ENCODE measurements around the gene MTG2. TPM values are rescaled to one million over a fixed set of nuclear protein-coding genes. Genes with fewer than 3 reads are reported as not detected.

MTG2 gene
- total and polyA plus RNA-seq, 4 donors: 18.3 to 35.5 (median 28.5) TPM

DNA sequence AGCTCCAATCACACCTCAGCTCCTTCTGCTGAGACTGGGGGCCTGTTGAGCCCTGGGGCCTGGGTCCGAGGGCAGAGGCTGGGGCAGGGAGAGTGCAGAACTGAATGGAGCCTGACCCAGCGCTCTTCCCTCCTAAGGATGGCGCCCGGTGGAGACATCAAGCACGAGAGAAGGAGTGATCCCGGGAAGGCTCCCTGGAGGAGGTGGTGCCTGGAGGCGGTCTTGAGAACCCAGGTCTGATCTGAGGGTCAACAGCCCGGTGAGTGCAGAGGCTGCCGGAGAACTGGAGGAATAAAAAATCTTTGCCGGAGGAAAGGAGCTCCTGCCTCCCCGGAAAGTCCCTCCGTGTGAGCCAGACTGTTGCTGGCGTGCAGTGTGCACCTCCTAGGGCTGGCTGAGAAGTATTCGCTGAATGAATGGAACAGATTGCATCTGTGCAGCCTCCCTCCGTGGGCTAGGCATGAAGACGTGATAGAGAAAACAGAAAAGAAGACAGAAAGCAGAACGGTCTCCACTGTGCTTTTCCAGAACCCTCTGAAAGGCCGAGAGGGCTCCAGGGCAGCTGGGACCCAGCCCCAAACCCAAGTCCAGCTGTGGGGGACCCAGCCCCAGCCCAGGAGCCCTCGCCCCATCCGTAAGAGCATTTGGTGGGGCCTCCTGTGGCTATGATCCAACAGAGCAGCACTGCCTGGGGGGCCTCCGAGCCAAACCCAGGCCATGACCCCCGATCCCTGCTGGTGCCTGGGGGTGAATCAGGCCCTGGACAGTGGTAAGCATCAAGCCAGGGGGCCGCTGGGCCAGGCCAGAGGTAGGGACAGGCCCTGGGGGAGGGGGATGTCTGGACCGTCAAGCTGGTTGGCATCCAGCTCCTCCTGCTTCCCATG, 44.1 kb downstream of the MTG2 start:
- TF ChIP-seq, protein P1, sequence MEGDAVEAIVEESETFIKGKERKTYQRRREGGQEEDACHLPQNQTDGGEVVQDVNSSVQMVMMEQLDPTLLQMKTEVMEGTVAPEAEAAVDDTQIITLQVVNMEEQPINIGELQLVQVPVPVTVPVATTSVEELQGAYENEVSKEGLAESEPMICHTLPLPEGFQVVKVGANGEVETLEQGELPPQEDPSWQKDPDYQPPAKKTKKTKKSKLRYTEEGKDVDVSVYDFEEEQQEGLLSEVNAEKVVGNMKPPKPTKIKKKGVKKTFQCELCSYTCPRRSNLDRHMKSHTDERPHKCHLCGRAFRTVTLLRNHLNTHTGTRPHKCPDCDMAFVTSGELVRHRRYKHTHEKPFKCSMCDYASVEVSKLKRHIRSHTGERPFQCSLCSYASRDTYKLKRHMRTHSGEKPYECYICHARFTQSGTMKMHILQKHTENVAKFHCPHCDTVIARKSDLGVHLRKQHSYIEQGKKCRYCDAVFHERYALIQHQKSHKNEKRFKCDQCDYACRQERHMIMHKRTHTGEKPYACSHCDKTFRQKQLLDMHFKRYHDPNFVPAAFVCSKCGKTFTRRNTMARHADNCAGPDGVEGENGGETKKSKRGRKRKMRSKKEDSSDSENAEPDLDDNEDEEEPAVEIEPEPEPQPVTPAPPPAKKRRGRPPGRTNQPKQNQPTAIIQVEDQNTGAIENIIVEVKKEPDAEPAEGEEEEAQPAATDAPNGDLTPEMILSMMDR (IDR thresholded peaks at IDR 0.05; ENCODE audit: control extremely low read depth, extremely low read depth): no peak

DNA sequence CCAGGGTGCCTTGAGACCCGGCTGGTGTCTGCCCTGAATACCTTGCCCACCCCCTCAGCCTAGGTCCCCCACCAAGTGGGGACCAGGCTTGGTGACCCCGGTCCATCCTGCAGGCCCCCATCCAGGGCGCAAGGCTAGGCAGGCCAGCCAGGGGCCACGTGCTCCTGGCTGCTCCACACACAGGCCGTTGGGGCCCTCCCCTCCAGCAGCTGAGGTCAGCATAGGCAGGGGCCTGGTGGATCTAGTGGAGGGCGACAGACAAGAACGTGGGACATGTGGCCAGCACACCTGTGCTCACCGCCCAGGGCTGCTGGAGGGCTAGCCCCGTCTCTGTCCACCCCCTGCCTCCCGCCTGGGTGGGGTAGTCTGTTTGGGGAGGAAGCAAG, 44.8 kb downstream of the MTG2 start:
- no peak overlapping the region for H3K27ac ChIP-seq (ENCODE audit: low read depth in 1 of 2, low read length in 1 of 2)
- H3K9me3 ChIP-seq (ENCODE audit: control insufficient read depth in 4 of 4, insufficient read depth in 3 of 4, low read length in 3 of 4): peaks cover 0 to 3% (median 0%) of the 10 kb centered on the region in 4 donors
- H3K36me3 ChIP-seq (ENCODE audit: control insufficient read depth in 4 of 4, insufficient read depth in 4 of 4, low read length in 4 of 4): no peaks in the 10 kb centered on the region
- 48 to 52% methylated on average over 6 to 10 of the region's 10 CpGs for WGBS, 2 donors
- H3K9ac ChIP-seq (ENCODE audit: insufficient read depth in 1 of 2, low read length in 2 of 2): no peak overlapping the region
- H3K27me3 ChIP-seq (ENCODE audit: control insufficient read depth in 3 of 3, insufficient read depth in 3 of 3, low read length in 2 of 3): peaks cover 4 to 26% (median 5%) of the 10 kb centered on the region in 3 donors
- H3K4me1 ChIP-seq (ENCODE audit: control insufficient read depth in 5 of 5, insufficient read depth in 5 of 5, low read length in 5 of 5): peaks cover 0 to 2% (median 0%) of the 10 kb centered on the region in 5 donors
- no peak overlapping the region for H3K4me3 ChIP-seq
- DNase-seq (no peak), ATAC-seq (ENCODE audit: insufficient read depth, low FRiP score) (no peak)
- TF ChIP-seq, protein P1 (IDR thresholded peaks at IDR 0.05; ENCODE audit: control extremely low read depth, extremely low read depth): no peak

More for the DNA sequence above, 44.1 kb downstream of the MTG2 start:
- no peak for ATAC-seq (ENCODE audit: insufficient read depth, low FRiP score)
- DNase-seq: no peak
- Histone ChIP-seq H3K36me3 (ENCODE audit: control insufficient read depth in 4 of 4, insufficient read depth in 4 of 4, low read length in 4 of 4) (no peaks in the 10 kb centered on the region), H3K4me1 (ENCODE audit: control insufficient read depth in 5 of 5, insufficient read depth in 5 of 5, low read length in 5 of 5) (peaks cover 0 to 2% (median 0%) of the 10 kb centered on the region in 5 donors), H3K9me3 (ENCODE audit: control insufficient read depth in 4 of 4, insufficient read depth in 3 of 4, low read length in 3 of 4) (peaks cover 0 to 3% (median 0%) of the 10 kb centered on the region in 4 donors), H3K4me3 (no peak overlapping the region), H3K27me3 (ENCODE audit: control insufficient read depth in 3 of 3, insufficient read depth in 3 of 3, low read length in 2 of 3) (peaks cover 6 to 32% (median 9%) of the 10 kb centered on the region in 3 donors), H3K27ac (ENCODE audit: low read depth in 1 of 2, low read length in 1 of 2) (no peak overlapping the region), H3K9ac (ENCODE audit: insufficient read depth in 1 of 2, low read length in 2 of 2) (no peak overlapping the region)
- WGBS, 2 donors: 71 to 81% methylated on average over 24 of the region's 24 CpGs

DNA sequence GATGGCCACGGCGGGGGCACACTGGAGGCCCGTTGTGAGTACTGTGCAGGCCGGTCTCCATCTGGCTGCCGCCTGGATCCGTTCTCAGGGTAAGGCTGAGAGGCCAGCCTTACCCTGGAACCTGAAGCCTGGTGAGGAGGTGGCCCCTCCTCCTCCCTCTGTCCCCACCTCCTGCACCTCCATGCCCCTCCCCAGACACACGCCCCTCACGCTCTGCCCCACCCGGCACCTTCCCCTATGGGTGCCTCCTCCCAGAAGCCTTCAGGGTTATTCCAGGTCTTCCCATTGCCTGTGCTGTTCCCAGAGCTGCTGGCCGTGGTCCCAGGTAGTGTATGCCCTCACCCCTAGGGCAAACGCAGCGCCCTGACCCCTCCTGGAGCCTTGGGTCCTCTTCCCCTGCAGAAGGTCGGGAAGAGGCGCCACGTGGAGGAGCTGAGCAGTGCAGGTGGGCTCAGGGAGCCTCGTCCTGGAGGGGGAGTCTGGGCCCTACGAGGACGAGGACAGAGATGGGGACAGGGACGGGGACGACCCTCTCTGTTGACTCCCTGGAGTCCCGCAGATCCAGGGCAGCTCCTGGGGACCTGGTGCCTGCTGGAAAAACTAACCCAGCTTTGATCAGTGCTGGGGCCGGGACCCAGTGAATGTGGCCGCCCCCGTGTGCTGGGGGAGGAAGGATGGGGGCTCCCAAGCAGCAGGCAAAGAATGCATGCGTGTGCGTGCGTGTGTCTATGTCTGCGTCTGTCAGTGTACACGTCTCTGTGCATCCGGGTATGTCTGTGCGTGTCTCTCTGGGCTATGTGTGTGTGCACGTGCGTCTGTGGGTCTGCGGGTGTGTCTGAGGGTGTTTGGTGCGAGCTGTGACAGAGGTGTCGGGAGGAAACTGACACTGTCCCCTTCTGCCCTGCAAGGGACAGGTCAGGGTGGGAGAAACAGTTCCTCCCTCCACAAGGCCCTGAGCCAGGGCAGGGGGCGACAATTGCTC, 45.4 kb downstream of the MTG2 start:
- H3K36me3 ChIP-seq (ENCODE audit: control insufficient read depth in 4 of 4, insufficient read depth in 4 of 4, low read length in 4 of 4): no peaks in the 10 kb centered on the region
- TF ChIP-seq, protein P1 (IDR thresholded peaks at IDR 0.05; ENCODE audit: control extremely low read depth, extremely low read depth): no peak
- peaks cover 0 to 2% (median 0%) of the 10 kb centered on the region in 5 donors for H3K4me1 ChIP-seq (ENCODE audit: control insufficient read depth in 5 of 5, insufficient read depth in 5 of 5, low read length in 5 of 5)
- H3K4me3 ChIP-seq: no peak overlapping the region
- peaks cover 0 to 3% (median 0%) of the 10 kb centered on the region in 4 donors for H3K9me3 ChIP-seq (ENCODE audit: control insufficient read depth in 4 of 4, insufficient read depth in 3 of 4, low read length in 3 of 4)
- 44 to 61% methylated on average over 36 to 37 of the region's 37 CpGs for WGBS, 2 donors
- peaks cover 2 to 21% (median 5%) of the 10 kb centered on the region in 3 donors for H3K27me3 ChIP-seq (ENCODE audit: control insufficient read depth in 3 of 3, insufficient read depth in 3 of 3, low read length in 2 of 3)
- DNase-seq (no peak), ATAC-seq (ENCODE audit: insufficient read depth, low FRiP score) (no peak)
- no peak overlapping the region for H3K9ac ChIP-seq (ENCODE audit: insufficient read depth in 1 of 2, low read length in 2 of 2)
- no peak overlapping the region for H3K27ac ChIP-seq (ENCODE audit: low read depth in 1 of 2, low read length in 1 of 2)

Data from lung (tissue), 12 donors.